Duodenal mucosa (tissue), 2 donors: ENCODE data around the gene PIK3CB.

ENCODE experiments used
- H3K27ac ChIP-seq: one replicate; pipeline ENCODE4 v1.7.0; 2013; ENCODE audit warnings: low read depth, low read length
- H3K27me3 ChIP-seq, 2 donors: one replicate each; pipeline ENCODE4 v1.7.0; 2013; ENCODE audit warnings: low read length in 2 of 2, control low read depth in 1 of 2; ENCODE audit not compliant: insufficient read depth in 2 of 2, control insufficient read depth in 1 of 2
- H3K36me3 ChIP-seq, 2 donors: one replicate each; pipeline ENCODE4 v1.7.0; 2013; ENCODE audit warnings: low read length in 2 of 2, control low read depth in 1 of 2; ENCODE audit not compliant: insufficient read depth in 2 of 2, control insufficient read depth in 1 of 2
- H3K4me1 ChIP-seq, 2 donors: one replicate each; pipeline ENCODE4 v1.7.0; 2013; ENCODE audit warnings: low read length in 2 of 2, control low read depth in 1 of 2; ENCODE audit not compliant: insufficient read depth in 2 of 2, control insufficient read depth in 1 of 2
- H3K4me3 ChIP-seq, 2 donors: one replicate each; pipeline ENCODE4 v1.7.0; 2013; ENCODE audit warnings: low read length in 2 of 2, low read depth in 1 of 2
- H3K9ac ChIP-seq, 2 donors: one replicate each; pipeline ENCODE4 v1.7.0; 2013; ENCODE audit warnings: low read length in 2 of 2, low read depth in 1 of 2
- H3K9me3 ChIP-seq, 2 donors: one replicate each; pipeline ENCODE4 v1.7.0; 2013; ENCODE audit warnings: low read length in 2 of 2, control low read depth in 1 of 2; ENCODE audit not compliant: control insufficient read depth in 1 of 2

Gene PIK3CB

GRCh38 chr3:138642226-138642926, 192.4 kb downstream of the PIK3CB start:
- no peaks in the 10 kb centered on the region for H3K27me3 ChIP-seq

GRCh38 chr3:138640537-138640936, 194.2 kb downstream of the PIK3CB start:
- Histone ChIP-seq H3K4me1 (no peaks in the 10 kb centered on the region), H3K4me3 (no peak overlapping the region), H3K9ac (no peak overlapping the region), H3K9me3 (peaks cover 8 to 14% of the 10 kb centered on the region in 2 donors), H3K36me3 (no peaks in the 10 kb centered on the region), H3K27ac (no peak overlapping the region), H3K27me3 (no peaks in the 10 kb centered on the region)

More at GRCh38 chr3:138642226-138642926, 192.4 kb downstream of the PIK3CB start:
- H3K36me3 ChIP-seq, result no peaks in the 10 kb centered on the region
- no peak overlapping the region for H3K27ac ChIP-seq
- no peak overlapping the region for H3K4me3 ChIP-seq
- no peak overlapping the region for H3K9ac ChIP-seq
- peaks cover 10 to 19% of the 10 kb centered on the region in 2 donors for H3K9me3 ChIP-seq
- no peaks in the 10 kb centered on the region for H3K4me1 ChIP-seq

- peaks cover 5 to 9% of the 10 kb centered on the region in 2 donors for H3K9me3 ChIP-seq
These were observed 196.1 kb downstream of the PIK3CB start for GRCh38 chr3:138638641-138639040.

GRCh38 chr3:138629526-138629925, 205.2 kb downstream of the PIK3CB start:
- no peak overlapping the region for H3K27ac ChIP-seq
- H3K9ac ChIP-seq, result no peak overlapping the region
- peaks cover 3 to 7% of the 10 kb centered on the region in 2 donors for H3K36me3 ChIP-seq

More at GRCh38 chr3:138638641-138639040, 196.1 kb downstream of the PIK3CB start:
- H3K4me3 ChIP-seq, result no peak overlapping the region
- no peaks in the 10 kb centered on the region for H3K4me1 ChIP-seq
- H3K36me3 ChIP-seq, result no peaks in the 10 kb centered on the region
- H3K9ac ChIP-seq, result no peak overlapping the region
- H3K27ac ChIP-seq, result no peak overlapping the region
- no peaks in the 10 kb centered on the region for H3K27me3 ChIP-seq

GRCh38 chr3:138625707-138626365, 208.9 kb downstream of the PIK3CB start:
- H3K27ac ChIP-seq, result no peak overlapping the region

More at GRCh38 chr3:138629526-138629925, 205.2 kb downstream of the PIK3CB start:
- no peak overlapping the region for H3K4me3 ChIP-seq
- H3K27me3 ChIP-seq, result no peaks in the 10 kb centered on the region
- H3K4me1 ChIP-seq, result no peaks in the 10 kb centered on the region
- H3K9me3 ChIP-seq, result no peaks in the 10 kb centered on the region

GRCh38 chr3:138624518-138624917, 210.2 kb downstream of the PIK3CB start:
- H3K27ac ChIP-seq, result no peak overlapping the region
- no peaks in the 10 kb centered on the region for H3K4me1 ChIP-seq
- H3K36me3 ChIP-seq, result peaks cover 0 to 3% of the 10 kb centered on the region in 2 donors
- no peak overlapping the region for H3K4me3 ChIP-seq
- H3K9me3 ChIP-seq, result no peaks in the 10 kb centered on the region
- no peaks in the 10 kb centered on the region for H3K27me3 ChIP-seq
- no peak overlapping the region for H3K9ac ChIP-seq

More at GRCh38 chr3:138625707-138626365, 208.9 kb downstream of the PIK3CB start:
- Histone ChIP-seq H3K4me3 (no peak overlapping the region), H3K27me3 (no peaks in the 10 kb centered on the region), H3K9ac (no peak overlapping the region), H3K36me3 (peaks cover 3 to 4% of the 10 kb centered on the region in 2 donors), H3K4me1 (no peaks in the 10 kb centered on the region), H3K9me3 (no peaks in the 10 kb centered on the region)

GRCh38 chr3:138620431-138620830, 214.3 kb downstream of the PIK3CB start:
- no peak overlapping the region for H3K9ac ChIP-seq
- H3K36me3 ChIP-seq, result no peaks in the 10 kb centered on the region
- H3K9me3 ChIP-seq, result no peaks in the 10 kb centered on the region
- H3K4me1 ChIP-seq, result no peaks in the 10 kb centered on the region
- no peak overlapping the region for H3K4me3 ChIP-seq
- no peaks in the 10 kb centered on the region for H3K27me3 ChIP-seq
- H3K27ac ChIP-seq, result no peak overlapping the region

- H3K4me3 ChIP-seq, result no peak overlapping the region
- no peaks in the 10 kb centered on the region for H3K27me3 ChIP-seq
- no peaks in the 10 kb centered on the region for H3K36me3 ChIP-seq
- no peaks in the 10 kb centered on the region for H3K9me3 ChIP-seq
- H3K4me1 ChIP-seq, result no peaks in the 10 kb centered on the region
- H3K9ac ChIP-seq, result no peak overlapping the region
- H3K27ac ChIP-seq, result no peak overlapping the region
These were observed 219.3 kb downstream of the PIK3CB start for GRCh38 chr3:138615462-138615861.

- H3K4me1 ChIP-seq, result peaks cover 11 to 16% of the 10 kb centered on the region in 2 donors
- H3K27me3 ChIP-seq, result no peaks in the 10 kb centered on the region
- H3K9ac ChIP-seq, result peak overlapping the region; percentile 60 to 80
- H3K9me3 ChIP-seq, result no peaks in the 10 kb centered on the region
- no peaks in the 10 kb centered on the region for H3K36me3 ChIP-seq
- peak overlapping the region; percentile 83 to 91 for H3K4me3 ChIP-seq
- no peak overlapping the region for H3K27ac ChIP-seq
These were observed 224.8 kb downstream of the PIK3CB start for GRCh38 chr3:138609898-138610266.

- no peaks in the 10 kb centered on the region for H3K9me3 ChIP-seq
- no peaks in the 10 kb centered on the region for H3K36me3 ChIP-seq
- peak within 1 kb of the TSS; percentile 83 to 91 for H3K4me3 ChIP-seq
- H3K27me3 ChIP-seq, result no peaks in the 10 kb centered on the region
- H3K4me1 ChIP-seq, result peaks cover 11 to 16% of the 10 kb centered on the region in 2 donors
- peak within 1 kb of the TSS; percentile 75 for H3K27ac ChIP-seq
- peak within 1 kb of the TSS; percentile 60 to 80 for H3K9ac ChIP-seq
These were observed 226.2 kb downstream of the PIK3CB start, which contains the start of gene FAIM for GRCh38 chr3:138608322-138609135. Gene FAIM, plus strand, starts transcription at chr3:138608771. Its CDS starts 10,956 bp downstream, at chr3:138619727.
